HEK293T (cell line): Measurements from ENCODE around the gene TMBIM4.

ENCODE experiments used
- CTCF ChIA-PET: fragments of 350-600 bp; formaldehyde crosslinking; extraction: SDS; loops from one replicate; lab custom pipeline; 2021; ENCODE audit warnings: antibody characterized with exemption, inconsistent platforms; lab: Yijun Ruan, JAX
- POLR2A ChIA-PET: fragments of 350-600 bp; formaldehyde crosslinking; extraction: SDS; loops from one replicate; lab custom pipeline; 2020; ENCODE audit warnings: antibody characterized with exemption, inconsistent platforms; lab: Yijun Ruan, JAX
- DNase-seq: peaks from one replicate; pipeline ENCODE4 v3.0.0; 2012; ENCODE audit warnings: mixed read lengths; ENCODE audit errors: extremely low spot score
- ARNT ChIP-seq: fragments of 450-650 bp; IDR thresholded peaks from 2 replicates; pipeline ENCODE4 v1.6.1; 2017; ENCODE audit warnings: mild to moderate bottlenecking
- BHLHE40 ChIP-seq: fragments of 450-650 bp; IDR thresholded peaks from 2 replicates; pipeline ENCODE4 v1.6.1; 2016; ENCODE audit warnings: mild to moderate bottlenecking, moderate library complexity, borderline replicate concordance
- CTBP1 ChIP-seq: fragments of 450-650 bp; IDR thresholded peaks from 2 replicates; pipeline ENCODE4 v1.6.1; 2016; ENCODE audit warnings: borderline replicate concordance
- ELF4 ChIP-seq: fragments of 450-650 bp; IDR thresholded peaks from 2 replicates; pipeline ENCODE4 v1.6.1; 2017; ENCODE audit warnings: antibody characterized with exemption
- FOXA1 ChIP-seq: fragments of 450-650 bp; IDR thresholded peaks from 2 replicates; pipeline ENCODE4 v1.6.1; 2016; ENCODE audit warnings: mild to moderate bottlenecking
- FOXK2 ChIP-seq: fragments of 450-650 bp; IDR thresholded peaks from 2 replicates; pipeline ENCODE4 v1.6.1; 2016; ENCODE audit warnings: mild to moderate bottlenecking
- FOXM1 ChIP-seq: fragments of 450-650 bp; IDR thresholded peaks from 2 replicates; pipeline ENCODE4 v1.6.1; 2017; ENCODE audit warnings: mild to moderate bottlenecking, borderline replicate concordance
- HDGF ChIP-seq: fragments of 450-650 bp; IDR thresholded peaks from 2 replicates; pipeline ENCODE4 v1.6.1; 2017; ENCODE audit warnings: antibody characterized with exemption, borderline replicate concordance
- L3MBTL2 ChIP-seq: fragments of 450-650 bp; conservative IDR thresholded peaks from 2 replicates; pipeline ENCODE4 v1.6.1; 2016; ENCODE audit warnings: mild to moderate bottlenecking
- LEF1 ChIP-seq: fragments of 450-650 bp; IDR thresholded peaks from 2 replicates; pipeline ENCODE4 v1.6.1; 2017; ENCODE audit warnings: mild to moderate bottlenecking, borderline replicate concordance
- NFRKB ChIP-seq: fragments of 450-650 bp; IDR thresholded peaks from 2 replicates; pipeline ENCODE4 v1.6.1; 2016; ENCODE audit warnings: mild to moderate bottlenecking, moderate library complexity
- PKNOX1 ChIP-seq: fragments of 450-650 bp; IDR thresholded peaks from 2 replicates; pipeline ENCODE4 v1.6.1; 2016
- SP1 ChIP-seq: fragments of 450-650 bp; IDR thresholded peaks from 2 replicates; pipeline ENCODE4 v1.6.1; 2017
- SUZ12 ChIP-seq: fragments of 450-650 bp; IDR thresholded peaks from 2 replicates; pipeline ENCODE4 v1.6.1; 2016; ENCODE audit warnings: mild to moderate bottlenecking
- TARDBP ChIP-seq: fragments of 450-650 bp; IDR thresholded peaks from 2 replicates; pipeline ENCODE4 v1.6.1; 2016
- ZNF384 ChIP-seq: fragments of 450-650 bp; IDR thresholded peaks from 2 replicates; pipeline ENCODE4 v1.6.1; 2016

The TMBIM4 gene

GRCh38 chr12:66143868-66144267 lies 25.9 kb downstream of the TMBIM4 start:
- ChIA-PET POLR2A (no interaction called here), CTCF (interaction anchor here (0.6 kb wide), 1 partner anchor 1445 kb away, joined by 3 read pairs; no protein-coding TSS in a partner anchor)
- DNase-seq, result no peak
- TF ChIP-seq FOXK2, result no peak
- TF ChIP-seq FOXA1, result no peak
- TF ChIP-seq ARNT, result no peak
- TF ChIP-seq NFRKB, result no peak
- no peak for TF ChIP-seq ELF4
- TF ChIP-seq BHLHE40, result no peak
- no peak for TF ChIP-seq FOXM1

GRCh38 chr12:66142826-66143225 lies 27.0 kb downstream of the TMBIM4 start:
- ChIA-PET POLR2A (no interaction called here), CTCF (no interaction called here)
- no peak for DNase-seq
- TF ChIP-seq FOXM1 (no peak), PKNOX1 (no peak)

GRCh38 chr12:66141299-66141698 lies 28.5 kb downstream of the TMBIM4 start:
- ChIA-PET POLR2A (no interaction called here), CTCF (no interaction called here)
- no peak for DNase-seq
- TF ChIP-seq ARNT, result no peak
- TF ChIP-seq ZNF384, result no peak
- no peak for TF ChIP-seq FOXK2
- no peak for TF ChIP-seq CTBP1
- TF ChIP-seq TARDBP, result no peak
- TF ChIP-seq SP1, result no peak
- TF ChIP-seq FOXA1, result no peak
- TF ChIP-seq BHLHE40, result no peak
- TF ChIP-seq PKNOX1, result no peak
- no peak for TF ChIP-seq NFRKB
- no peak for TF ChIP-seq L3MBTL2
- no peak for TF ChIP-seq SUZ12
- TF ChIP-seq HDGF, result no peak
- TF ChIP-seq FOXM1, result no peak
- TF ChIP-seq ELF4, result no peak
- no peak for TF ChIP-seq LEF1

GRCh38 chr12:66140731-66141130 lies 29.1 kb downstream of the TMBIM4 start:
- POLR2A ChIA-PET, result no interaction called here
- DNase-seq, result no peak
- CTCF ChIA-PET, result no interaction called here
- TF ChIP-seq LEF1 (no peak), NFRKB (no peak), FOXK2 (no peak), CTBP1 (no peak), SP1 (no peak), ZNF384 (no peak), L3MBTL2 (no peak), FOXA1 (no peak), HDGF (no peak), ELF4 (no peak), BHLHE40 (no peak), PKNOX1 (no peak), ARNT (no peak), SUZ12 (no peak), FOXM1 (no peak), TARDBP (no peak)

DNA sequence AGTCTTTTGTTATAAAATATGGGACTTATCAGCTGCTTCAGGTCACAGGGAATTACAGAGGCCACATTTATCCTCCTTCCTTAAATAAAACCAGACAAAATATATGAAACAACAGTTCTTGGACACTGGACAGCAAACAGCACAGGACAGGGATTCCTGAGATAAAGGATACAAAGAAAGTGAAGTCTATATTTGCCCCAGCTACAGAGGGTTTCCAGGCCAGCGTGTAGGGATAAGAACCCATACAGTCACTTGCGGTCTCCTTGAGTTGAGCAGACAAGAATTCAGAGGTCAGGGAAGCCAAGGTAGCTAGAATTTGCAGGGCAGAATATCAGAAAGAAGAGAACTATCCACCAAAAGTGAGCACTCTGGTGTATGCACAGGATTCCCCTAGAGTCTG lies 30.5 kb downstream of the TMBIM4 start:
- ChIA-PET POLR2A (interaction anchor here (1.2 kb wide), 1 partner anchor 8 kb away, joined by 4 read pairs; the partner anchor contains the start of gene LLPH), CTCF (no interaction called here)
- DNase-seq, result no peak
- no peak for TF ChIP-seq L3MBTL2

GRCh38 chr12:66137937-66138336 lies 31.9 kb downstream of the TMBIM4 start:
- DNase-seq, result no peak
- POLR2A ChIA-PET, result interaction anchor here (0.7 kb wide), 1 partner anchor 32 kb away, joined by 3 read pairs; the partner anchor contains the start of gene TMBIM4
- no peak for TF ChIP-seq TARDBP
- TF ChIP-seq NFRKB, result no peak
- no peak for TF ChIP-seq ARNT
- no peak for TF ChIP-seq SP1
- TF ChIP-seq CTBP1, result no peak
- no peak for TF ChIP-seq FOXM1
- no peak for TF ChIP-seq BHLHE40
- TF ChIP-seq PKNOX1, result no peak
- TF ChIP-seq L3MBTL2, result no peak
- TF ChIP-seq LEF1, result no peak
- TF ChIP-seq SUZ12, result no peak
- no peak for TF ChIP-seq HDGF
- no peak for TF ChIP-seq FOXK2
- no peak for TF ChIP-seq ZNF384
- CTCF ChIA-PET, result no interaction called here
